ENCODE measurements around the gene CDX2. TPM values are rescaled to one million over a fixed set of nuclear protein-coding genes. Genes with fewer than 3 reads are reported as not detected.

Gene CDX2
- total RNA-seq, 1 donor from 2014 or later: 11.3 TPM

DNA sequence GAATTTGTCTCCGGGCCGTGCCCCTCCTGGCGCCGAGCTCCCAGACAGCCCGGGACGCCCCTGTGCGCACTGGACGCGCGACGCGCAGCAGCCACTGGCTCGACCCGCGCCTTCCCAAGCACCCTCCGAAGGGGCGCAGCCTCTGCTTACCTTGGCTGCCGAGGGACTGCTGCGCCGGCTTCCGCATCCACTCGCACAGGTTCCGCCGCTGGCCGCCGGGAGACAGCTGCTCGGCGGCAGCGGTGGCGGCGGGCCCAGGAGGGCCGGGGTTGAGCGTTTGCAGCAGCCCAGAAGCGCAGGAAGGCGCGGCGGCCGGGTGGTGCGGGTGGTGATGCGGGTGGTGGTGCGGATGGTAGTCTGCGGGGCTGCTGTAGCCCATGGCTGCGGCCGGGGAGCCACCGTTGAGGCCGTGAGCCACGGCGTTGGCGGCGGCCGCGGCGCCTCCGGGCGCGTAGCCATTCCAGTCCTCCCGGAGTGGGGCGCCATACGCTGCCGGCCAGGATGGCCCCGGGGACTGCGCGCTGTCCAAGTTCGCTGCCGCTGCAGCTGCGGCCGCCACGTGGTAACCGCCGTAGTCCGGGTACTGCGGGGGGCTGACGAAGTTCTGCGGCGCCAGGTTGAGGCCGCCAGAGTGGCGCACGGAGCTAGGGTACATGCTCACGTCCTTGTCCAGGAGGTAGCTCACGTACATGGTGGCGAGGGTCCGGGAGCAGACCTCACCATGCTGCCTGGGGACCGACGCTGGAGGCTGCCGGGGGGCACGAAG is 616 bp downstream of the CDX2 start:
- H3K9me3 Mint-ChIP-seq: no peaks in the 10 kb centered on the region
- H3K27me3 Mint-ChIP-seq: peaks cover 98% of the 10 kb centered on the region
- H3K4me3 Mint-ChIP-seq: peak overlapping the region; percentile 78
- H3K4me1 Mint-ChIP-seq (ENCODE audit: unreplicated experiment): peaks cover 10% of the 10 kb centered on the region
- TF ChIP-seq, protein P1, sequence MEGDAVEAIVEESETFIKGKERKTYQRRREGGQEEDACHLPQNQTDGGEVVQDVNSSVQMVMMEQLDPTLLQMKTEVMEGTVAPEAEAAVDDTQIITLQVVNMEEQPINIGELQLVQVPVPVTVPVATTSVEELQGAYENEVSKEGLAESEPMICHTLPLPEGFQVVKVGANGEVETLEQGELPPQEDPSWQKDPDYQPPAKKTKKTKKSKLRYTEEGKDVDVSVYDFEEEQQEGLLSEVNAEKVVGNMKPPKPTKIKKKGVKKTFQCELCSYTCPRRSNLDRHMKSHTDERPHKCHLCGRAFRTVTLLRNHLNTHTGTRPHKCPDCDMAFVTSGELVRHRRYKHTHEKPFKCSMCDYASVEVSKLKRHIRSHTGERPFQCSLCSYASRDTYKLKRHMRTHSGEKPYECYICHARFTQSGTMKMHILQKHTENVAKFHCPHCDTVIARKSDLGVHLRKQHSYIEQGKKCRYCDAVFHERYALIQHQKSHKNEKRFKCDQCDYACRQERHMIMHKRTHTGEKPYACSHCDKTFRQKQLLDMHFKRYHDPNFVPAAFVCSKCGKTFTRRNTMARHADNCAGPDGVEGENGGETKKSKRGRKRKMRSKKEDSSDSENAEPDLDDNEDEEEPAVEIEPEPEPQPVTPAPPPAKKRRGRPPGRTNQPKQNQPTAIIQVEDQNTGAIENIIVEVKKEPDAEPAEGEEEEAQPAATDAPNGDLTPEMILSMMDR (conservative IDR thresholded peaks at IDR 0.05): no peak
- H3K27ac Mint-ChIP-seq: no peak overlapping the region
- no peaks in the 10 kb centered on the region for H3K36me3 Mint-ChIP-seq
- DNase-seq (ENCODE audit: extremely low spot score, unreplicated experiment): peak; percentile 69

DNA sequence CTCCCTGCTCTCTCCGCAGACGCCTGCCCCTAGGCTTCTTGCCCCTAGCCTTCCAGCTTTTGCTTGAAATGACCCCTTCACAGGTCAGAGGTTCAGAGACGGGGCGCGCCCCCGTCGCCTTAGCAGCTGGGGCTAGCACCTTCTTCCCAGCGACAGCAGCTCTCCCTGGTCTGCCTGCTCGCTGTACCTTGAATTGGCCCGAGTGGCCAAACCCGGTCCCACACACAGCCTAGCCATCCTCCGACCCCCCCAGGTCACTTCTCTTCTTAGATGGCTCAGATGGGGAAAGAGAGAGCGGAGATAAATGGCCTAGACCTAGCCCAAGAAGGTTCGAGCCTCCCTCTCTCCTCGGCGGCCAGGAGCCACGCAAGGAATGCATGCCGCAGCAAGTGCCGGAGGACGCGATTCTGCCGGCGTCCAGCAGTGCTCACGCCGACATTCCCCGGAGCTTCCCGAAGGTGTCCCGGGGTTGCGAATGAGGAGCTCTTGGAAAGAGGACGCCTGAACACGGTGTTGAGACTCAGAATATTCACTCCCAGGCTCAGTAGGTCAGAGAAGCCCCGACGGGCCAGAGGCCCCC is 1.3 kb downstream of the CDX2 start:
- H3K9me3 Mint-ChIP-seq: no peaks in the 10 kb centered on the region
- TF ChIP-seq, protein P1 (conservative IDR thresholded peaks at IDR 0.05): no peak
- peak; percentile 63 for DNase-seq (ENCODE audit: extremely low spot score, unreplicated experiment)
- H3K27ac Mint-ChIP-seq: peak overlapping the region; percentile 69
- peaks cover 97% of the 10 kb centered on the region for H3K27me3 Mint-ChIP-seq
- peak overlapping the region; percentile 84 for H3K4me3 Mint-ChIP-seq
- H3K36me3 Mint-ChIP-seq: no peaks in the 10 kb centered on the region
- peaks cover 10% of the 10 kb centered on the region for H3K4me1 Mint-ChIP-seq (ENCODE audit: unreplicated experiment)

DNA sequence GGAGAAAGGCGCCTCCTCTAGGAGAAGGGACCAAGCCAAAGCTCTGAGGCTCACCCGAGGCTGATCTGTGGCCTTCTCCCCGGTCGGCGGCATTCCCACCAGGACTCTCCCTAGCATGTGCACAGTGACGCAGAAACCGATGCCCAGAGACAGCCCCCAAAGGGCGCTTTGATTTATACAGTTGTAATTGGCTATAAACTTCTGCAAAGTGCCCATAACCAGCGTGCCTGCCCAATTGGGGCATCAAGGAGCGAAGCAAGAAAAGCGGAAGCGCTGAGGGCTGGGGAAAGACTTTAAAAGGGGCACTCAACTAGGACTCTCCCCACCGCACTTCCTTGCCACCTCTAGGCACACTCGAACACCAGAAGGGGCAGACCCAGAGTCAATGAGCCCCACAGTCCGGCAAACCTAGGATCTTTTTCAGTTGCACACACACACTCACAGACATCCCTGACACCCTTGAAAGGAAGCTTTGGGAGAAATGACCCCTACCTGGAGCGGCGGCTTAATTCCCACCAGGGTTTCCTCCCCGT is 1.8 kb downstream of the CDX2 start:
- Mint-ChIP-seq H3K27me3 (peaks cover 97% of the 10 kb centered on the region), H3K4me1 (ENCODE audit: unreplicated experiment) (peaks cover 14% of the 10 kb centered on the region), H3K4me3 (peak overlapping the region; percentile 84), H3K9me3 (no peaks in the 10 kb centered on the region), H3K27ac (peak overlapping the region; percentile 41), H3K36me3 (no peaks in the 10 kb centered on the region)
- TF ChIP-seq, protein P1 (conservative IDR thresholded peaks at IDR 0.05): no peak
- DNase-seq (ENCODE audit: extremely low spot score, unreplicated experiment): peak; percentile 58

DNA sequence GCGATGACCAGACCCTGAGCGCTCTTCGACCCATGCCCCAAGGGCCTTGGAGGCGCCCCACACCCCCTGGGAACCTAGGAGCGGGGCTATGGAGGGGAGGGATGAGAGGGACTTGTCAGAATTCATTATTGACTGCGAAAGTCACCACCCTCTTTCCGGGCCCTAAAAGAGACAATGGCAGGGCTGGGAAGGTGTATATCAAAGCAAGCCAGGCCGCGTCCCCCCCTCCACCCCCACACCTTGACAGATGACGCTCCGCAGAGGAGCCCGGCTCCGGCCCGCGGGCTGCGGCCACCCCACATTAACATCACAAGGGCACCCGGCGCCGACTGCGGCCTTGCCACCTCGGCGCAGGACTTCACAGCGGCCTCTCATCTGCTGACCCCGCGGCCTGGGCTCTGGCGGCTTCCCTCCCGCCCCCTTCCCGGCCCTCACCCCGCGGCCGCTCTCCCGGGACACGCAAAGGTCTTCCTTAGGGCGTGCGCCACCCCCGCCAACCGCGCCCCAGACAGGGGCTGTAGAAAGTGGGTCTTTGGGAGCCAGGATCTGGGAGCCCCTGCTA is 2.4 kb downstream of the CDX2 start:
- Mint-ChIP-seq H3K27me3 (peaks cover 97% of the 10 kb centered on the region), H3K36me3 (no peaks in the 10 kb centered on the region), H3K4me1 (ENCODE audit: unreplicated experiment) (peaks cover 18% of the 10 kb centered on the region), H3K27ac (peak overlapping the region; percentile 41), H3K4me3 (peak overlapping the region; percentile 84), H3K9me3 (no peaks in the 10 kb centered on the region)
- TF ChIP-seq, protein P1 (conservative IDR thresholded peaks at IDR 0.05): no peak
- DNase-seq (ENCODE audit: extremely low spot score, unreplicated experiment): peak; percentile 66

DNA sequence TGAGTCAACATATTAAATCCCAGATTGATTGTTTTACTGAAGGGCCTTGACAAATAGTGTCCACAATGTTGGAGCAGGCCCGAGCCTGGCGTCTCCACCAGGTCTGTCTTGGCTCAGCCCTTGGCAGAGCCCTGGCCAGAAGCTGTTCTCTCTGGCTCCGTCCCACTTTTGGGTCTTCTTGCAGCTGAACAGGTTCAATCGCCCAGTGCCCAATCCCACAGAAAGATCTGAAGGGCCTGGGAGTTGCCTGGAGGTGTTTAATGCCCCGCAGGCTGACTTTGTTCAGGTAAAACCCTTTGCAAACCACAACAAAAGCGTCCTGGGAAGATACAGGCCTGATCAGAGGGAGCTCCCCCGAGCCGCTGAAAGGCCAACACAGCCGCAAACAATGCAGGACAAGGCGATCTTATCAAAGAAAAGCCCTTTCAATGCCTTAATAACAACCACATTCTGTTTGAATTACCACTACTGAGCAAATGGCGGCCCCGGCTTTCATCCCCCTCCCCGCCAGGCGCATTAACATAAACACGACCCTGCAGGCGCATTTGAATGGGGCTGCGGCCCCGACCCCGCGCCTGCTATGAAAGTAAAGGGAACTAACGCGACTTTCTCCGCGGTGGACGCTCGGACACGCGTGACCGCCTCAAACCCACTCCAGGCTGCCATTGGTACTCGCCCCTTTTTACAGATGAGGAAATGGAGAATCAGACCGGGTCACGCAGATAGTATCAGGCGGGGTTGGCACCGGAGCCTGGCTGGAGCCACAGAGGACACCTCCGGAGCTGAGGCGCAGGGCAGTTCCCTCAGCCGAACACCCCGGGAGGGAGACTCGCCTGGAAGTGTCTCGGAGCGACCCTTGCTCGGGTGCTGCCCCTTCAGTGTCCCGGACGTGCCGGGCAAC is 3.1 kb downstream of the CDX2 start:
- H3K4me1 Mint-ChIP-seq (ENCODE audit: unreplicated experiment): peaks cover 18% of the 10 kb centered on the region

More for the DNA sequence above, 3.1 kb downstream of the CDX2 start:
- TF ChIP-seq, protein P1 (conservative IDR thresholded peaks at IDR 0.05): no peak
- peak overlapping the region; percentile 58 for H3K27ac Mint-ChIP-seq
- DNase-seq (ENCODE audit: extremely low spot score, unreplicated experiment): peak; percentile 59
- H3K4me3 Mint-ChIP-seq: peak overlapping the region; percentile 82
- no peaks in the 10 kb centered on the region for H3K9me3 Mint-ChIP-seq
- H3K36me3 Mint-ChIP-seq: no peaks in the 10 kb centered on the region
- H3K27me3 Mint-ChIP-seq: peaks cover 97% of the 10 kb centered on the region

Measured in type B pancreatic cell (in vitro differentiated cells).